ENCODE results near the gene NPDC1. TPM values are rescaled to one million over a fixed set of nuclear protein-coding genes. Genes with fewer than 3 reads are reported as not detected.
A peak's percentile ranks its signal among the peaks of the same experiment; 100 is the strongest.

Gene NPDC1
- total RNA-seq, 2 experiments from 2014 or later: 15.3 to 16.0 TPM

- no peak overlapping the region for H3K27ac Mint-ChIP-seq
- no peaks in the 10 kb centered on the region for H3K4me1 Mint-ChIP-seq (ENCODE audit: low read depth)
- POLR2A ChIA-PET: no interaction called here
- peaks cover 67% of the 10 kb centered on the region in 2 experiments for H3K27me3 ChIP-seq (ENCODE audit: control insufficient read depth in 1 of 2, insufficient read depth in 2 of 2, low read length in 2 of 2)
- H3K9me3 Mint-ChIP-seq: no peaks in the 10 kb centered on the region
- H3K4me1 ChIP-seq (ENCODE audit: insufficient read depth, low read length): peaks cover 36% of the 10 kb centered on the region
- H3K9me3 ChIP-seq (ENCODE audit: control insufficient read depth in 1 of 2, insufficient read depth in 1 of 2, low read length in 2 of 2): peaks cover 0 to 51% of the 10 kb centered on the region in 2 experiments
- no peak for TF ChIP-seq CTCF (IDR thresholded peaks at IDR 0.05)
- H3K36me3 Mint-ChIP-seq (ENCODE audit: low read depth): no peaks in the 10 kb centered on the region
- intact Hi-C loops (cut with DNase I, micrococcal nuclease): no loop called here
- H3K27me3 Mint-ChIP-seq: peaks cover 47% of the 10 kb centered on the region
- H3K27ac ChIP-seq (ENCODE audit: low read depth in 1 of 2, low read length in 2 of 2): no peak overlapping the region
- H3K36me3 ChIP-seq (ENCODE audit: insufficient read depth, low read length): no peaks in the 10 kb centered on the region
- DNase-seq (no peak), ATAC-seq (ENCODE audit: poor library complexity) (no peak)
- H3K4me3 ChIP-seq (ENCODE audit: low read length): no peak overlapping the region
- CTCF ChIA-PET: no interaction called here
- no peak overlapping the region for H3K4me3 Mint-ChIP-seq
These were observed 5.3 kb upstream of the NPDC1 start for GRCh38 chr9:137051145-137051724.

- no peak overlapping the region for H3K4me3 ChIP-seq (ENCODE audit: low read length)
- TF ChIP-seq CTCF (IDR thresholded peaks at IDR 0.05): no peak
- H3K36me3 Mint-ChIP-seq (ENCODE audit: low read depth): no peaks in the 10 kb centered on the region
- no peaks in the 10 kb centered on the region for H3K4me1 Mint-ChIP-seq (ENCODE audit: low read depth)
- no peaks in the 10 kb centered on the region for H3K9me3 Mint-ChIP-seq
- H3K36me3 ChIP-seq (ENCODE audit: insufficient read depth, low read length): no peaks in the 10 kb centered on the region
- intact Hi-C loops (cut with DNase I, micrococcal nuclease): no loop called here
- no peak overlapping the region for H3K4me3 Mint-ChIP-seq
- H3K27ac Mint-ChIP-seq: no peak overlapping the region
- H3K27me3 Mint-ChIP-seq: peaks cover 47% of the 10 kb centered on the region
- H3K27ac ChIP-seq (ENCODE audit: low read depth in 1 of 2, low read length in 2 of 2): no peak overlapping the region
- ChIA-PET POLR2A (no interaction called here), CTCF (no interaction called here)
- peaks cover 67 to 69% of the 10 kb centered on the region in 2 experiments for H3K27me3 ChIP-seq (ENCODE audit: control insufficient read depth in 1 of 2, insufficient read depth in 2 of 2, low read length in 2 of 2)
- DNase-seq (no peak), ATAC-seq (ENCODE audit: poor library complexity) (no peak)
- H3K9me3 ChIP-seq (ENCODE audit: control insufficient read depth in 1 of 2, insufficient read depth in 1 of 2, low read length in 2 of 2): peaks cover 0 to 52% of the 10 kb centered on the region in 2 experiments
- peaks cover 39% of the 10 kb centered on the region for H3K4me1 ChIP-seq (ENCODE audit: insufficient read depth, low read length)
These were observed 4.6 kb upstream of the NPDC1 start for GRCh38 chr9:137050570-137050969.

- Histone ChIP-seq H3K4me3 (ENCODE audit: low read length) (no peak overlapping the region), H3K4me1 (ENCODE audit: insufficient read depth, low read length) (peaks cover 47% of the 10 kb centered on the region), H3K27ac (ENCODE audit: low read depth in 1 of 2, low read length in 2 of 2) (no peak overlapping the region), H3K27me3 (ENCODE audit: control insufficient read depth in 1 of 2, insufficient read depth in 2 of 2, low read length in 2 of 2) (peaks cover 71 to 75% of the 10 kb centered on the region in 2 experiments), H3K36me3 (ENCODE audit: insufficient read depth, low read length) (no peaks in the 10 kb centered on the region), H3K9me3 (ENCODE audit: control insufficient read depth in 1 of 2, insufficient read depth in 1 of 2, low read length in 2 of 2) (peaks cover 0 to 52% of the 10 kb centered on the region in 2 experiments)
- peak; percentile 24 for TF ChIP-seq CTCF (IDR thresholded peaks at IDR 0.05)
- Mint-ChIP-seq H3K36me3 (ENCODE audit: low read depth) (no peaks in the 10 kb centered on the region), H3K27ac (no peak overlapping the region), H3K9me3 (no peaks in the 10 kb centered on the region), H3K4me1 (ENCODE audit: low read depth) (no peaks in the 10 kb centered on the region), H3K27me3 (peaks cover 53% of the 10 kb centered on the region), H3K4me3 (peak overlapping the region; percentile 45)
- ATAC-seq (ENCODE audit: poor library complexity) (peak; percentile 40), DNase-seq (peak in 11 of 14 experiments; percentile 26 to 78 (median 50))
- ChIA-PET POLR2A (no interaction called here), CTCF (interaction anchor here (1.1 to 1.2 kb wide), 2 partner anchors 14 to 15 kb away, joined by 3 to 4 read pairs; no protein-coding TSS in a partner anchor)
- intact Hi-C loops (cut with DNase I, micrococcal nuclease): loop anchor here in 1 of 2 experiments (5.0 kb wide), 1 partner anchor 178 kb away; the partner anchor contains the start of genes CYSRT1 and RNF224
These were observed 3.8 kb upstream of the NPDC1 start for GRCh38 chr9:137049544-137050449.
